Natural killer cell (primary cell): ENCODE data around the gene TBC1D9. TPM values are rescaled to one million over a fixed set of nuclear protein-coding genes. Genes with fewer than 3 reads are reported as not detected.

Experiments used
- ATAC-seq, 3 donors: fragments of 150-1000 bp in 2 of 3; fragments of 200-7000 bp in 1 of 3; cut with Tn5 transposase; 1 replicate in 1 of 3; 2 replicates in 2 of 3; pipeline ENCODE4 v1.10.0; 2021; ENCODE audit warnings: mild to moderate bottlenecking in 2 of 3, moderate library complexity in 2 of 3
- DNase-seq, 2 donors: peaks; one replicate each; pipeline versions ENCODE4 v3.0.0 to v3.0.0-alpha.2; 2013 to 2021; ENCODE audit warnings: mixed read lengths in 1 of 2
- H3K27ac ChIP-seq: one replicate; pipeline ENCODE4 v1.5.1; 2013; ENCODE audit warnings: mild to moderate bottlenecking, low read length
- H3K27me3 ChIP-seq: one replicate; pipeline ENCODE4 v1.6.1; 2013; ENCODE audit warnings: low read length; ENCODE audit not compliant: control insufficient read depth, insufficient read depth
- H3K36me3 ChIP-seq: one replicate; pipeline ENCODE4 v1.6.1; 2013; ENCODE audit warnings: low read length; ENCODE audit not compliant: control insufficient read depth, insufficient read depth
- H3K4me1 ChIP-seq: one replicate; pipeline ENCODE4 v1.6.1; 2013; ENCODE audit warnings: low read length; ENCODE audit not compliant: control insufficient read depth, insufficient read depth
- H3K4me3 ChIP-seq: one replicate; pipeline ENCODE4 v1.5.1; 2013; ENCODE audit warnings: low read length
- H3K9me3 ChIP-seq: one replicate; pipeline ENCODE4 v1.6.1; 2013; ENCODE audit warnings: low read length; ENCODE audit not compliant: control insufficient read depth, insufficient read depth
- H3K27ac Mint-ChIP-seq, 2 donors: one replicate each; pipeline ENCODE4 v1.8.0; 2022; ENCODE audit warnings: mild to moderate bottlenecking in 2 of 2, mixed read lengths in 2 of 2, moderate library complexity in 1 of 2
- H3K27me3 Mint-ChIP-seq, 2 donors: one replicate each; pipeline ENCODE4 v1.8.0; 2022; ENCODE audit warnings: low read depth in 2 of 2, mixed read lengths in 2 of 2
- H3K36me3 Mint-ChIP-seq: one replicate; pipeline ENCODE4 v1.8.0; 2022; ENCODE audit warnings: mixed read lengths
- H3K4me1 Mint-ChIP-seq, 2 donors: one replicate each; pipeline ENCODE4 v1.8.0; 2022; ENCODE audit warnings: mixed read lengths in 2 of 2
- H3K4me3 Mint-ChIP-seq: one replicate; pipeline ENCODE4 v1.8.0; 2022; ENCODE audit warnings: mild to moderate bottlenecking, moderate library complexity, mixed read lengths
- H3K9me3 Mint-ChIP-seq, 2 donors: one replicate each; pipeline ENCODE4 v1.8.0; 2022; ENCODE audit warnings: mixed read lengths in 2 of 2
- CTCF ChIP-seq: fragments of 200-600 bp; IDR thresholded peaks from one replicate; pipeline ENCODE4 v1.8.0; 2022; ENCODE audit warnings: antibody characterized with exemption
- whole genome bisulfite sequencing: methylation state at CpG from one replicate; pipeline ENCODE4 v1.1.7; 2013; ENCODE audit warnings: missing lambda C conversion rate; ENCODE audit not compliant: insufficient coverage; 5-methylcytosine and 5-hydroxymethylcytosine counted together
- intact Hi-C: fragments of 100-400 bp; cut with micrococcal nuclease; formaldehyde crosslinking; loops from one replicate; pipeline ENCODE4 v1.14.2; 2022
- total RNA-seq, 4 donors: library from RNA; stranded (reverse); fragments of 120-200 nt in 1 of 4; gene quantifications; one replicate each; pipeline versions ENCODE4 v1.2.3 to v1.2.4, GENCODE V29; 2013 to 2022

Gene TBC1D9
- total RNA-seq, 3 donors from 2014 or later (not counting 1 experiment from before 2014, with no cell fraction given): 1.3 to 3.3 (median 2.0) TPM

- H3K27me3 ChIP-seq: no peaks in the 10 kb centered on the region
- H3K4me3 ChIP-seq: no peak overlapping the region
- ATAC-seq (no peak), DNase-seq (no peak)
- H3K36me3 ChIP-seq: no peaks in the 10 kb centered on the region
- intact Hi-C loops: no loop called here
- peak overlapping the region; percentile 2 for H3K27ac ChIP-seq
- H3K4me1 ChIP-seq: no peaks in the 10 kb centered on the region
- Mint-ChIP-seq H3K27ac (no peak overlapping the region), H3K27me3 (peaks cover 19 to 21% of the 10 kb centered on the region in 2 donors), H3K4me1 (no peaks in the 10 kb centered on the region), H3K9me3 (peaks cover 2 to 3% of the 10 kb centered on the region in 2 donors), H3K4me3 (no peak overlapping the region), H3K36me3 (no peaks in the 10 kb centered on the region)
- TF ChIP-seq CTCF: no peak
- no peaks in the 10 kb centered on the region for H3K9me3 ChIP-seq
- WGBS: 79% methylated on average over 2 of the region's 3 CpGs
Measured at GRCh38 chr4:140744421-140744820, 11.8 kb downstream of the TBC1D9 start.

- Histone ChIP-seq H3K9me3 (no peaks in the 10 kb centered on the region), H3K27me3 (no peaks in the 10 kb centered on the region), H3K27ac (peak overlapping the region; percentile 69), H3K36me3 (no peaks in the 10 kb centered on the region), H3K4me3 (no peak overlapping the region), H3K4me1 (no peaks in the 10 kb centered on the region)
- intact Hi-C loops: no loop called here
- WGBS: 35% methylated on average over 3 of the region's 4 CpGs
- peaks cover 0 to 2% of the 10 kb centered on the region in 2 donors for H3K9me3 Mint-ChIP-seq
- peaks cover 16 to 31% of the 10 kb centered on the region in 2 donors for H3K27me3 Mint-ChIP-seq
- DNase-seq (no peak), ATAC-seq (no peak)
- no peak for TF ChIP-seq CTCF
- no peak overlapping the region for H3K27ac Mint-ChIP-seq
- no peaks in the 10 kb centered on the region for H3K4me1 Mint-ChIP-seq
- H3K36me3 Mint-ChIP-seq: no peaks in the 10 kb centered on the region
- H3K4me3 Mint-ChIP-seq: no peak overlapping the region
Measured at GRCh38 chr4:140743194-140743931, 12.8 kb downstream of the TBC1D9 start.

GRCh38 chr4:140742838-140743193, 13.4 kb downstream of the TBC1D9 start:
- H3K4me1 ChIP-seq: no peaks in the 10 kb centered on the region
- 83% methylated on average over 1 of the region's 1 CpG for WGBS
- H3K36me3 ChIP-seq: no peaks in the 10 kb centered on the region
- Mint-ChIP-seq H3K9me3 (peaks cover 0 to 2% of the 10 kb centered on the region in 2 donors), H3K4me3 (no peak overlapping the region), H3K36me3 (no peaks in the 10 kb centered on the region), H3K27ac (no peak overlapping the region), H3K27me3 (peaks cover 13 to 34% of the 10 kb centered on the region in 2 donors), H3K4me1 (no peaks in the 10 kb centered on the region)
- H3K27ac ChIP-seq: peak overlapping the region; percentile 69
- H3K4me3 ChIP-seq: no peak overlapping the region
- intact Hi-C loops: no loop called here
- no peaks in the 10 kb centered on the region for H3K27me3 ChIP-seq
- TF ChIP-seq CTCF: no peak
- DNase-seq: no peak
- no peak for ATAC-seq
- no peaks in the 10 kb centered on the region for H3K9me3 ChIP-seq
